Activated T-cell treated with anti-CD3 and anti-CD28 coated beads, Interleukin-2, amount 50 U/mL, for 4 hours (primary cell): ENCODE measurements around the gene TNFRSF8. TPM values are rescaled to one million over a fixed set of nuclear protein-coding genes. Genes with fewer than 3 reads are reported as not detected.

Experiments used
- ATAC-seq, 2 donors: fragments of 200-7000 bp; cut with Tn5 transposase; one replicate each; pipeline ENCODE4 v1.10.0; 2021
- DNase-seq: peaks from one replicate; pipeline ENCODE4 v3.0.0-alpha.2; 2020
- H3K27me3 Mint-ChIP-seq: one replicate; pipeline ENCODE4 v1.8.0; 2021; ENCODE audit warnings: low read depth, mixed read lengths
- H3K36me3 Mint-ChIP-seq: one replicate; pipeline ENCODE4 v1.8.0; 2022; ENCODE audit warnings: mixed read lengths; ENCODE audit not compliant: insufficient read depth
- H3K4me1 Mint-ChIP-seq: one replicate; pipeline ENCODE4 v1.8.0; 2021; ENCODE audit warnings: low read depth, mixed read lengths
- H3K4me3 Mint-ChIP-seq: one replicate; pipeline ENCODE4 v1.8.0; 2021; ENCODE audit warnings: mild to moderate bottlenecking, moderate library complexity, mixed read lengths
- H3K9me3 Mint-ChIP-seq: one replicate; pipeline ENCODE4 v1.8.0; 2021; ENCODE audit warnings: mixed read lengths
- total RNA-seq, 3 donors: library from RNA; stranded (reverse); gene quantifications; one replicate each; pipeline ENCODE4 v1.2.1, GENCODE V29; 2021

Gene TNFRSF8
- total RNA-seq, 3 donors from 2014 or later: 13.7 to 17.5 (median 14.9) TPM

DNA sequence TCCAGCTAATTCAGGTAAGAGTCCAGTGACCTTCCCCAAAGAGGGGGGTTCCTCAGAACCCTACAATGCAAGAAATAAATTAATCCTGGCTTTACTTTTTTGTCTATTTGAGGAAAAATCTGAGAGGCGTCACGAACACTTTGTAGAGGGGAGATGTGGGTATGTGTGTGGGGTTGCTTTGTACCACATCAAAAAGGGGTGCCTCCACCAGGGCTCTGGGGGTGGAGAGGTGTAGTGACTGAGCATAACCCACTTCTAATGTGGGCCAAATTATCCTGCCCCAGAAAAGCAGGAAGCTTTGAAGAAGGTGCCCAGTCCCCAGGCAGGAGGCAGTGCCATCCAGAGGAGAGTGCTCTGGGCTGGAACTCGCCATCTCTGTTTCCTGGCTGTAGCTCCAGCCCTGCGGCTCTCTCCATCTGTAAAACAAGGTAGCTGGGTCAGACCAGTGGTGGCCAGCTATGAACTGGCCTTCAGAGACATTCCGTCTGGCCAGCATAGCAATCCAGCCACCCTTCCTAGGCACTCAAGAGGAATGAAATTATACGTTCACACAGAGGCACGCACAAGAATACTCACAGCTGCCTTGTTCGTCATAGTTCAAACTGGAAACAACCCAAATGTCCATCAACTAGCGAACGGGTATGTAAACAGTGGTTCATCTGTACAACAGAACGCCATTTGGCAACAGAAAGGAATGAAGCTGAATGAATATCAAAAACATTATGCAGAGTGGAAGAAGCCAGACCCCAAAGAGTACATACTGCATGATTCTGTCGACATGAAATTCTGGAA is 58.3 kb downstream of the TNFRSF8 start:
- peaks cover 2% of the 10 kb centered on the region for H3K36me3 Mint-ChIP-seq
- peaks cover 4% of the 10 kb centered on the region for H3K9me3 Mint-ChIP-seq
- H3K4me3 Mint-ChIP-seq: no peak overlapping the region
- H3K27me3 Mint-ChIP-seq: no peaks in the 10 kb centered on the region
- ATAC-seq (no peak), DNase-seq (no peak)
- peaks cover 38% of the 10 kb centered on the region for H3K4me1 Mint-ChIP-seq

DNA sequence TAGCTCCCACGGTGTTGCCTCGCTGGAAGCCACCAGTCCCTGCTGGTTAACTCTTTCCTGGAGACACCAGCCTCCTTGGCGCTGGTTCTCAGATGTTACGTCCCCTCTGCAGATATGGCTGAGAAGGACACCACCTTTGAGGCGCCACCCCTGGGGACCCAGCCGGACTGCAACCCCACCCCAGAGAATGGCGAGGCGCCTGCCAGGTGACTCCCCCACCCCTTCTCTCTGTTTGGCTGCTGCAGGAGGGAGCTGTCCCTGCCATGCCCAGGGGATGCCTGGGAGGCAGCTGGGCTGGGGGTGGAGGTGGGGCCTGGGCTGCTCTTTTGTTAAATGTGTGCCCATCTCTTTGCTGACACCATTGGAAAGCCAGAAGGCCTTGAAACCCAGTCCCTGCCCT is 60.1 kb downstream of the TNFRSF8 start:
- H3K4me3 Mint-ChIP-seq: no peak overlapping the region

DNA sequence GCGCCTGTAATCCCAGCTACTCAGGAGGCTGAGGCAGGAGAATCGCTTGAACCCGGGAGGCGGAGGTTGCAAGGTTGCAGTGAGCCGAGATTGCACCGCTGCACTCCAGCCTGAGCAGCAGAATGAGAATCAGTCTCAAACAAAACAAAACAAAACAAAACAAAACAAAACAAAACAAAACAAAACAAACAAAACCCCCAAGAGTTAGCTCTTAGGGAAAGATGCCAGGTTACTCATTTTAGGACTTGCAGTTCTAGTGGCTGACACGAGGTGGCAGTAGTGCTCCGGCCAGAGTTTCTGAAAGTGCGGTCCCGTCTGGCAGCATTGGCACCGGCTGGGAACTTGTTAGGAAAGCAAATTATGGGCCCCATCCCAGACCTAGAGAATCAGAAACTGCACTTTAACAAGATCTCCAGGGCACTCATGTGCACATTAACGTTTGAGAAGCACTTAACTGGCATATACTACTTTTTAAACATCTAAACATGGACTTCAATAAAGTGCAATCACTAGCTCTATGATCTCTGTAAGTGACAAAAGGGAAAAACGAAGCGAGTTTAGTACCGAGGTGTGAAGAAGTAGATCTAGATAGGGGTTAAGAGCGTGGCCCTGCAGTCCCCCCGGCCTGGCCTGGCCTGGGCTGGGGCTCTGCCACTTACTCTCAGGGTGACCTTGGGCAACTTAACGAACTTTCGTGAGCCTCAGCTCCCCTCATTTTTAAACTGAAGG is 61.8 kb downstream of the TNFRSF8 start:
- Mint-ChIP-seq H3K9me3 (peaks cover 4% of the 10 kb centered on the region), H3K4me1 (peaks cover 49% of the 10 kb centered on the region), H3K36me3 (peaks cover 2% of the 10 kb centered on the region), H3K27me3 (no peaks in the 10 kb centered on the region), H3K4me3 (no peak overlapping the region)
- DNase-seq (peak; percentile 82), ATAC-seq (peak in 1 of 2 donors; percentile 41)

More for the DNA sequence above, 60.1 kb downstream of the TNFRSF8 start:
- no peak for ATAC-seq
- Mint-ChIP-seq H3K4me1 (peaks cover 52% of the 10 kb centered on the region), H3K27me3 (no peaks in the 10 kb centered on the region), H3K36me3 (peaks cover 2% of the 10 kb centered on the region), H3K9me3 (peaks cover 4% of the 10 kb centered on the region)
- no peak for DNase-seq

DNA sequence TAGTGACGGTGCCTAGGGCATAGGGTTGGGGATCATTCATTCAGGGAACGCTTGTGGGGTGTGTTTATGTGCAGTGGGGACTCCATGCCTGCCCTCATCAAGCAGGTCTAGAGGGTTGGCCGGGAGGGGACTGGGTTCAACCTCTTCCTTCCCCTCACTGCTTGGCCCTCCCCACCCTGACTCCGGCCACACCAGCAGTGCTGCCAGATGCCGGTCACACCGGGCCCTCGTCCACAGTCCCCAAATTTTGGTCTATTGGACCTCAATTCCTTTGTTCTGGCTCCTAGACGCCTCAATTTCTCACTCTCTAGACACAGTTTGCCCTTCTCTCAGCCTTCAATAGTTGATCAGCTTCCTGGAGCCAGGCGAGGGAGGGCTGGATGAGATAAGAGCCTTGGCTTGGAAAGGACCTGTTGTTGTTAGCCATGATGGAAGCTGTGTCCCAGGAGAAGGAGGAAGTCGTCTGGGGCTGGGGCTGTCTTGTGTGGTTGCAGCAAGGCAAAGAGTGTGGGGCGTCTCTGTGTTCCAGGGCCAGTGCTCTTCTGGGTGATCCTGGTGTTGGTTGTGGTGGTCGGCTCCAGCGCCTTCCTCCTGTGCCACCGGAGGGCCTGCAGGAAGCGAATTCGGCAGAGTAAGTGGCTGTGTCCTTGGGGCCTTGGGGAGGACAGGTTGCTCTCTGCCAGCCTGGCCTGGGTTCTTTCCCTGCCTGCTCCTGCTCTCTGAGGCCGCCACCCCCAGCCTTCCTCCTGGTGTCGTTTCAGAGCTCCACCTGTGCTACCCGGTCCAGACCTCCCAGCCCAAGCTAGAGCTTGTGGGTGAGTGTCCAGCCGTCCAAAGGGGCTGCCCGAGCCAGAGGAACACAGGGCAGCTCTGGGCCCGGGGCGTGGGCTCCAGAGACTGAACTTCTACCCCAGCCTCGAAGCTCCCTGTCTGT is 62.6 kb downstream of the TNFRSF8 start:
- Mint-ChIP-seq H3K9me3 (no peaks in the 10 kb centered on the region), H3K36me3 (no peaks in the 10 kb centered on the region), H3K4me3 (no peak overlapping the region), H3K4me1 (peaks cover 45% of the 10 kb centered on the region), H3K27me3 (no peaks in the 10 kb centered on the region)
- no peak for DNase-seq
- no peak for ATAC-seq

DNA sequence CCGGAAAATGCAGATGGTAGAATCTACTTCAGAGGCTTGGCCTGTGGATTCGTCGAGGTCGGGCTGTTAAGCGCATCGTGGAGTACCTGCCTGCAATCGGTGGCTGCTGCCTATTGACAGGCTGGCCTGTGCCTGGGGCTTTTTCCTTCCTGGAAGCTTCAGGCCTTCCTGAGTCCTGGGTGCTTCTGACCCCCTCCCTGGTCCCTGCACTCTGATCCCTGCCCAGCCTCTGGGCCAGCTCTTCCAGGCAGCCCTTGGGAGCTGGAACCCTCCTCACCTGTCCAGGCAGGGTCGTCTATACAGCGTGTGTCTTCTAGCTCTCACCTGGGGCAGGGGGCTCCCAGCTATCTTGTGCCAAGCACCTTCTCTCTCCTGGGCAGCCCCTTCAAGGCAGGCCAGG is 63.7 kb downstream of the TNFRSF8 start:
- Mint-ChIP-seq H3K9me3 (no peaks in the 10 kb centered on the region), H3K27me3 (no peaks in the 10 kb centered on the region), H3K36me3 (no peaks in the 10 kb centered on the region), H3K4me3 (no peak overlapping the region), H3K4me1 (peaks cover 36% of the 10 kb centered on the region)
- no peak for DNase-seq
- peak; percentile 2 for ATAC-seq

DNA sequence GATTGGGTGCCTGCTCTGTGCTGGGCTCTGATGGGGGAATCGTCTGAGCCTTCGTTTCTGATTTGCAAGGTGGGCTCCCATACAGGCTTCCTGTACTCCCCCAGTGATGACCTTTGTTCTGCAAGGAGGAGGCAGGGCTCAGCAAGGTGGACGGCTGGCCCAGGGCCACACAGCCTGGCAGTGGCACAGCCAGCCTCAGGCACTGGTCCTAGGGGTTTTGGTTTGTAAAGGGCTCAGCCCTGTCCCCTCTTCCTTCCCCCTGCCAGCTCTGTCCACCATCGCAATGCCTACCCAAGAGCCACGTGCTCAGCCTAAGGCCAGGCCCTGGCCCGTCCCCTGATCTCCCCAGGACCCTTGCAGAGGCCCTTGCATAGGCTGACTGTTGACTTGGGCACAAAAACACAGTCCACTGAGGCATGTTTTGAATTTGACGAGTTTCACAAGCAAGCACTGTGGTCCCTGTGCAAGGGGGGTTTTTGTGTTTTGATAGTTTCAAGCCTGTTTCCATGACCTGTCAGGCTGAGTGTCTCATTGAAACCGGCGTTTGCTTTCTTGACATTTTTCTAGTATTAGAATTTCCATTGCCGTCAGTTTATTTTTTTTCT is 64.2 kb downstream of the TNFRSF8 start:
- ATAC-seq (peak; percentile 80 to 89), DNase-seq (no peak)
- peak overlapping the region; percentile 11 for H3K4me3 Mint-ChIP-seq
- H3K4me1 Mint-ChIP-seq: peaks cover 40% of the 10 kb centered on the region
- H3K9me3 Mint-ChIP-seq: no peaks in the 10 kb centered on the region
- no peaks in the 10 kb centered on the region for H3K36me3 Mint-ChIP-seq
- no peaks in the 10 kb centered on the region for H3K27me3 Mint-ChIP-seq

DNA sequence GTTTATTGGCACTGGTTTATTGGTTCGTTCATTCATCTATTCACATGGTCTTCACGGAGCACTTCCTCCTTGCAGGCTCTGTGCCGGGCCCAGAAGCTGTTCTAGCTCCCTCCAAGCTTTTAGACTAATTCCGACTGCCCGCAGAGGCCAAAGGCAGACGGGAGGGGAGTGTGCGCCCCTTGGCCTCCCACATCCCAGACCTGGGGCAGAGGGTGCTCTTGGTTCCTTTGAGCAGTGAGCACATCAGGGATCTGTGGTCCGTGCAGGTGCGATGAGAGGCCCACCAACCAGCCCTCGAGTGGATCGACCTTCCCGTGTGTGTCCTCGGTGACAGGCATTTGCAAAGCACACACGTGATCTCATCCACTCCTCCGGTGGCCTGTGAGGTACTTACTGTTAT is 65.0 kb downstream of the TNFRSF8 start:
- ATAC-seq (no peak), DNase-seq (no peak)
- H3K4me1 Mint-ChIP-seq: peaks cover 48% of the 10 kb centered on the region

DNA sequence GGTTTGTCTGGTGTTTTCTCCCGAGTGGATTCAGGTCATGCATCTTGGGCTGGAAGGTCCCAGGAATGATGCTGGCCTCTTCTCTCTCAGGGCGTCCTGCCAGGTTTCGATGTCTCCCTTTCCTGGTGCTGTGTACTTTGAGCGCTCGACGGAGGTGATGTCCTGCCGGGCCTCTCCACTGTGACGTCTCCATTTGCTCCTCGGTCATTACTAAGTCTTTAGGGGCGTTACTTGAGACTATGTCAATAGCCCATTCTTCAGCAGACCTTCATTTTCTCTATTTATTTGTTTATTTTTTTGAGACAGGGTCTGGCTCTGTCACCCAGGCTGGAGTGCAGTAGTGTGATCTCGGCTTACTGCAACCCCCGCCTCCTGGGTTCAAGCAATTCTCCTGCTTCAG is 66.5 kb downstream of the TNFRSF8 start:
- Mint-ChIP-seq H3K9me3 (no peaks in the 10 kb centered on the region), H3K27me3 (no peaks in the 10 kb centered on the region), H3K36me3 (no peaks in the 10 kb centered on the region)

More for the DNA sequence above, 65.0 kb downstream of the TNFRSF8 start:
- no peaks in the 10 kb centered on the region for H3K9me3 Mint-ChIP-seq
- H3K36me3 Mint-ChIP-seq: no peaks in the 10 kb centered on the region
- no peak overlapping the region for H3K4me3 Mint-ChIP-seq
- no peaks in the 10 kb centered on the region for H3K27me3 Mint-ChIP-seq

DNA sequence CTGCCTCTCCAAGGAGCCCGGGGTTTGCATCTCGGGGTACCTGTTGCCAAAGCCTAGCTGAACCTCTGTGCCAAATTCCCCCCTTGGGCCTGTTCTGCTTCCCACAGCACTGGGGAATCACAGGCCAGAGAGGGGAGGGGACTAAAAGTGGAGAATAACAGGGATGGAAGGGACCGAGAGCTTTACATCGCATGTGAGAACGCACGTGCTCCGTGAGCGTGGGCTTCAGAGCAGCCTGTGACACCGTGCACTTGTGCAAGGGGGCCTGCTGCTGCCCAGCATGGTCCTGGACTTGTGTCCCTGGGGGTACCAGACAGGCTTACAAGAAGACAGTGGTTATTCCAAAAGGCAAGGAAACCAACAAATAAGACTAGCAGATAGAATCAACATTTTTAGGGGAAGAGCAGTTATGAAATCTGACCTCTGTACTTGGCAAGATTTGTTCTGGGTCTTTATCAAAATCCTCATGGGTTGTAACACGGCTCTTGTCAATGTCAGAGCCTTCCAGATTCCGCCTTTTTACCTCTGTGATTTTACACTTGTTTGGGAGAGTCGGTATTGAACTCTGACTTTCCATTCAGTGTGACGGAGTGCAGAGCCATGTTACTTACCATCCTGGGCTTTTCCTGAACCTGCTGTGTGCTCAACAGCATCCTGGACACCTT is 67.5 kb downstream of the TNFRSF8 start:
- H3K4me1 Mint-ChIP-seq: peaks cover 51% of the 10 kb centered on the region
- no peak for DNase-seq
- H3K36me3 Mint-ChIP-seq: no peaks in the 10 kb centered on the region
- ATAC-seq: no peak
- H3K27me3 Mint-ChIP-seq: no peaks in the 10 kb centered on the region
- no peak overlapping the region for H3K4me3 Mint-ChIP-seq
- H3K9me3 Mint-ChIP-seq: no peaks in the 10 kb centered on the region

More for the DNA sequence above, 66.5 kb downstream of the TNFRSF8 start:
- peaks cover 59% of the 10 kb centered on the region for H3K4me1 Mint-ChIP-seq
- no peak overlapping the region for H3K4me3 Mint-ChIP-seq
- ATAC-seq (no peak), DNase-seq (no peak)

DNA sequence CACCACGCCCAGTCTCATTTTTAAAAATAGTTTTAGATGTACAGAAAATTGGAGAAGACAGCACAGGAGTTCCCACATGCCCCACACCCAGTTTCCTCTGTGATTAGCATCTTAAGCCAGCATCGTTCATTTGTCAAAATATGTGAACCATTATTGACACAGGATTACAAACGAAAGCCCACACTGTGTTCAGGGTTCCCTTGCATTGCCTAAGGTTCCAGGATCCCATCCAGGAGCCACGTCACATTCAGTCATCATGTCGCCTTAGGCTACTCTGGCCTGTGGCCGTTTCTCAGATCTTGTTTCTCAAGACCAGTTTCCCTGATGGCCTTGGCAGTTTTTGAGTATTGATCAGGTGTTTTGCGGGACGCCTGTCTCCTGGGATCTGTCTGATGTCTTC is 69.0 kb downstream of the TNFRSF8 start:
- no peaks in the 10 kb centered on the region for H3K27me3 Mint-ChIP-seq
- no peak overlapping the region for H3K4me3 Mint-ChIP-seq
- ATAC-seq (no peak), DNase-seq (no peak)
- peaks cover 39% of the 10 kb centered on the region for H3K4me1 Mint-ChIP-seq
- no peaks in the 10 kb centered on the region for H3K9me3 Mint-ChIP-seq
- H3K36me3 Mint-ChIP-seq: no peaks in the 10 kb centered on the region

DNA sequence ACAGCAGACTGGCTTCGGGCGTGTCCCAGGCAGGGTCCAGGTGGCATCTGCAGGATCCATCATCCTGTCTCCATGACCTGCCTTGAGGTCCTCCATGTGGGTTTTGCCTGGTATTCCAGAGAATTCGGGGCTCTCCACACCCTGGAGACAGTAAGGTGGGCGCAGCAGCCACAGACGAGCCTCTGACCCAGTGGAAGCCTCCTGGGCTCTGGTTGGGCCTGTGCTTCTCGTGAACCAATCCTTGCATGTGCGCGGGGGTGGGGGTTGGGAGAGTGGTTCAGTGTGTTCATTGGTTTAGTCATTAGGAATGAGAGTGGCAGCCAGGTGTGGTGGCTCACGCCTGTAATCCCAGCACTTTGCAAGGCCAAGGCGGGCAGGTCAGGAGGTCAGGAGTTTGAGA is 71.6 kb downstream of the TNFRSF8 start:
- no peak overlapping the region for H3K4me3 Mint-ChIP-seq
- DNase-seq: no peak
- H3K9me3 Mint-ChIP-seq: no peaks in the 10 kb centered on the region
- no peaks in the 10 kb centered on the region for H3K36me3 Mint-ChIP-seq
- no peak for ATAC-seq
- H3K4me1 Mint-ChIP-seq: peaks cover 38% of the 10 kb centered on the region
- no peaks in the 10 kb centered on the region for H3K27me3 Mint-ChIP-seq

DNA sequence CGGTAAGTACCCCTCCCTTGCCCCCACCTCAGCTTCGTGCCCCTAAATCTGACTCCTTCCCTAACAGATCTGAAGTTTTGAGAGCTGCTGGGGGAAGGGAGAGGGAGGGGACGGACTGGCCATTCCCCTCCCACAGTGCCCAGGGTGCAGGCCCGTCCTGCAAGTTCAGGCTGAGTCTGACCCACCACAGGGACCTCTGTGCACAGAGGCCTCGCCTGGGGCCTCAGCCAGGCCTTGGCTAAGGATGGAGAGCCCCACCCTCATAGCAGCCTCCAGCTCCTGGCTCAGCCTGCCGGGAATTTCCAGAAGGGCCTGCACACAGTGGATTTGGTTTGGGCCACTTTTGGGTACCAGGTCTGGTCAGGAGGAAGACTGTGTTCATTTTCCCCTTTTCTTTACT is 72.5 kb downstream of the TNFRSF8 start:
- Mint-ChIP-seq H3K27me3 (no peaks in the 10 kb centered on the region), H3K4me1 (peaks cover 37% of the 10 kb centered on the region), H3K36me3 (no peaks in the 10 kb centered on the region), H3K9me3 (no peaks in the 10 kb centered on the region), H3K4me3 (no peak overlapping the region)
- ATAC-seq: no peak
- DNase-seq: no peak

DNA sequence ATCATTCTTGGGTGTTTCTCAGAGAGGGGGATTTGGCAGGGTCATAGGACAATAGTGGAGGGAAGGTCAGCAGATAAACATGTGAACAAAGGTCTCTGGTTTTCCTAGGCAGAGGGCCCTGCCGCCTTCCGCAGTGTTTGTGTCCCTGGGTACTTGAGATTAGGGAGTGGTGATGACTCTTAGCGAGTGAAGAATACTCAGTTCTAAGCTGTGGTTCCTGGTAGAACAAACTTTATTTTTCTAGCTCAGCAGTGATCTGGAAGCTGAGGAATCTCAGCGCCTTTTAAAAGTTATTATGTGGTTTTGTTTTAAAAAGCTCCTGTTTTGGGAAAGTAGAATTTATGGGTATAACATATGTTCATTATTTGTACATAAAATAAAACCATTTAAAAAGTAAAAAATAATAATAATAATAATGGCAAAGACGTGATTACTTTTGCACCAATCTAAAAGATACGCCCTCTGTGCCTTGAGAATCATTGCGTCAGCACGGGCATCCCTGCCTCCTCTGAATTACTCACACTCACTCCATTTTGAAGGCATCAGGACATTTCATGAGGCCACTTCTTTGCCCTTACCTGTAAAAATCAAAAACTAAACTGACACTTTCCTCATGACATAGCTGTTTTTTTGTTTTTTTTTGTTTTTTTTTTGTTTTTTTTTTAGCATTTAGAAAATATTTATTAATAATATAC is 74.0 kb downstream of the TNFRSF8 start:
- Mint-ChIP-seq H3K9me3 (no peaks in the 10 kb centered on the region), H3K4me1 (peaks cover 31% of the 10 kb centered on the region), H3K4me3 (no peak overlapping the region), H3K27me3 (no peaks in the 10 kb centered on the region), H3K36me3 (no peaks in the 10 kb centered on the region)
- ATAC-seq (no peak), DNase-seq (no peak)
